ENCODE data around the gene RCBTB1. TPM values are rescaled to one million over a fixed set of nuclear protein-coding genes. Genes with fewer than 3 reads are reported as not detected.

RCBTB1 gene
- total RNA-seq, 1 donor from 2014 or later: 22.3 TPM

DNA sequence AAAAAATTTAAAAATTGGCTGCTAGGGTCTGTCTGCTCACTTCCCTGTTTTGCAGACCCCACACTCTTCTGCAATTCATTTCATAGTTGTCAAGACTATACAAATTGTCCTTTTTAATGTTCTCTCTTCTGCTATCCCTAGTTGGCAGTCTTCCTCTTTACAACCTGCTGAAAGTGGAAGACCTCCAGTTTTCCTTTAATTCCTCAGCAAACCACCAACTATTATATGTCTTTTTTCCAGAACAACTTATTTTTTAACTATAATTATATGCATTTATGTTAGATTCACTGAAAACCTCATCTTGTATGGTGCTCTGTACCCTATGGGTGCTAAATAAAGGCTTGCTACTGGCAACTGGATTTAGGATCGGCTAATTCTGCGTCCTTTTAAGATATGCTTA lies 90.7 kb downstream of the RCBTB1 start:
- ATAC-seq (no peak), DNase-seq (ENCODE audit: missing footprints) (no peak)
- intact Hi-C loops (cut with DNase I): no loop called here

DNA sequence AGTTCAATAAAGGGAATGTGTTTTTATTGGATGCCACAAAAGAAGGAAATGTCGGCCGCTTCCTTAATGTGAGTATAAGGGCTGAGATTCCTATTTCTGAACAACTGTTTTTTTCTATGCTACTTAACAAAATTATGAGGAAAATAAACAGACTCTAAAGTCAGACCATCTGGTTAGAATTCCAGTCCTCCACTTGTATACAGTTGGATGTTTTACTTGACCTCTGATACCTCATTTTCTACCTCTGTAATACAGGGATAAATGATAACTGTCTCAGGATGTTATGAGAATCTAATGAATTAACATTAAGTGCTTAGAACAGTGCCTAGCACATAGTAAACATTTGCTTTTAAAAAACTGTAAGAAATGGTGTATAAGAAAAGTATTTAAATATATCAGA lies 96.8 kb downstream of the RCBTB1 start:
- DNase-seq (ENCODE audit: missing footprints): no peak
- intact Hi-C loops (cut with DNase I): no loop called here
- ATAC-seq: no peak

Other genes with a start within 250 kb of the RCBTB1 start
- gene CAB39L, start 141.5 kb downstream of the RCBTB1 start, total RNA-seq: 22.1 TPM
- 13.1 TPM for gene SETDB2, start 141.3 kb downstream of the RCBTB1 start, total RNA-seq
- gene PHF11, start 89.6 kb downstream of the RCBTB1 start, total RNA-seq: 20.0 TPM
- 0.57 TPM for gene ARL11, start 42.9 kb upstream of the RCBTB1 start, total RNA-seq
- 5.8 TPM for gene EBPL, start 105.9 kb upstream of the RCBTB1 start, total RNA-seq
- gene KPNA3, start 207.1 kb upstream of the RCBTB1 start, total RNA-seq: 64.7 TPM

All from Right ventricle myocardium inferior (tissue), 1 donor.